Parathyroid adenoma (tissue), 2 donors: ENCODE results near the gene ARHGDIB.
A peak's percentile ranks its signal among the peaks of the same experiment; 100 is the strongest.

Experiments
- H2AFZ ChIP-seq: fragments of 300-600 bp; sonication (generic); one replicate; pipeline ENCODE4 v1.7.0; 2017; ENCODE audit warnings: antibody characterized with exemption, mild to moderate bottlenecking
- H3K27ac ChIP-seq: fragments of 300-600 bp; sonication (generic); one replicate; pipeline ENCODE4 v1.7.0; 2017
- H3K27me3 ChIP-seq: fragments of 300-600 bp; sonication (generic); one replicate; pipeline ENCODE4 v1.7.0; 2017; ENCODE audit warnings: low read length; ENCODE audit not compliant: control insufficient read depth, insufficient read depth
- H3K36me3 ChIP-seq: fragments of 300-600 bp; sonication (generic); one replicate; pipeline ENCODE4 v1.7.0; 2017; ENCODE audit warnings: low read length; ENCODE audit not compliant: control insufficient read depth, insufficient read depth
- H3K4me1 ChIP-seq: fragments of 300-600 bp; sonication (generic); one replicate; pipeline ENCODE4 v1.7.0; 2017; ENCODE audit warnings: control low read depth
- H3K4me2 ChIP-seq: fragments of 300-600 bp; sonication (generic); one replicate; pipeline ENCODE4 v1.7.0; 2017; ENCODE audit warnings: low read length
- H3K4me3 ChIP-seq: fragments of 300-600 bp; sonication (generic); one replicate; pipeline ENCODE4 v1.7.0; 2017; ENCODE audit warnings: low read depth, low read length
- H3K79me2 ChIP-seq: fragments of 300-600 bp; sonication (generic); one replicate; pipeline ENCODE4 v1.7.0; 2017; ENCODE audit warnings: control low read depth
- H3K9ac ChIP-seq: fragments of 300-600 bp; sonication (generic); one replicate; pipeline ENCODE4 v1.7.0; 2017; ENCODE audit warnings: mild to moderate bottlenecking
- H3K9me3 ChIP-seq: fragments of 300-600 bp; sonication (generic); one replicate; pipeline ENCODE4 v1.7.0; 2017; ENCODE audit warnings: low read length; ENCODE audit not compliant: control insufficient read depth
- TF ChIP-seq, protein P1 (sequence below): fragments of 300-600 bp; sonication (generic); IDR thresholded peaks from one replicate; pipeline ENCODE4 v1.7.0; 2017; ENCODE audit warnings: antibody characterized with exemption, mild to moderate bottlenecking
- donor health status: primary hyperparathyroidism.

Gene ARHGDIB

GRCh38 chr12:14913381-14913781 lies 48.0 kb downstream of the ARHGDIB start:
- Histone ChIP-seq H3K4me2 (no peak overlapping the region), H3K9ac (no peak overlapping the region), H3K79me2 (no peaks in the 10 kb centered on the region), H3K4me1 (no peaks in the 10 kb centered on the region), H2AFZ (peak overlapping the region; percentile 25), H3K27ac (no peak overlapping the region), H3K9me3 (no peaks in the 10 kb centered on the region), H3K36me3 (no peaks in the 10 kb centered on the region), H3K4me3 (no peak overlapping the region), H3K27me3 (no peaks in the 10 kb centered on the region)
- TF ChIP-seq, protein P1, sequence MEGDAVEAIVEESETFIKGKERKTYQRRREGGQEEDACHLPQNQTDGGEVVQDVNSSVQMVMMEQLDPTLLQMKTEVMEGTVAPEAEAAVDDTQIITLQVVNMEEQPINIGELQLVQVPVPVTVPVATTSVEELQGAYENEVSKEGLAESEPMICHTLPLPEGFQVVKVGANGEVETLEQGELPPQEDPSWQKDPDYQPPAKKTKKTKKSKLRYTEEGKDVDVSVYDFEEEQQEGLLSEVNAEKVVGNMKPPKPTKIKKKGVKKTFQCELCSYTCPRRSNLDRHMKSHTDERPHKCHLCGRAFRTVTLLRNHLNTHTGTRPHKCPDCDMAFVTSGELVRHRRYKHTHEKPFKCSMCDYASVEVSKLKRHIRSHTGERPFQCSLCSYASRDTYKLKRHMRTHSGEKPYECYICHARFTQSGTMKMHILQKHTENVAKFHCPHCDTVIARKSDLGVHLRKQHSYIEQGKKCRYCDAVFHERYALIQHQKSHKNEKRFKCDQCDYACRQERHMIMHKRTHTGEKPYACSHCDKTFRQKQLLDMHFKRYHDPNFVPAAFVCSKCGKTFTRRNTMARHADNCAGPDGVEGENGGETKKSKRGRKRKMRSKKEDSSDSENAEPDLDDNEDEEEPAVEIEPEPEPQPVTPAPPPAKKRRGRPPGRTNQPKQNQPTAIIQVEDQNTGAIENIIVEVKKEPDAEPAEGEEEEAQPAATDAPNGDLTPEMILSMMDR = no peak

DNA sequence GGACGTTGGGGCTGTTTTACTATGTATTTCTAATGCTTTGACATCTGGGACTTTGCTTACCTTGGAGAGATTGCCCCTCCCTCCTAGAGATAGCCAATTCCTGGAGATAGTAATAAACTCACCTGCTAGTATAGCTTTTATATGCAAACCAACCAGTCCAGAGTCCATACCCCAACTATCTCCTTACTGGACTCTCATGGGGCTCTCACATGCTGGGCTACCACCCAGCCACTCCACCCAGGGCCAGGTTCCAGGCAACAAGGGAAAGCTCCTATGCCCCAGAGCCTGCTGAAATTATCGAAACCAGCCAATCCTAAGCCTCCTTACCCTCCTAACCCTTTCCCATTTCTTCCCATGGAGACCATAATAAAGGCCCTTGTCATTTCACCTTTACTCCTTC lies 50.3 kb downstream of the ARHGDIB start:
- H3K9me3 ChIP-seq = no peaks in the 10 kb centered on the region
- H3K27me3 ChIP-seq = no peaks in the 10 kb centered on the region
- no peak overlapping the region for H3K27ac ChIP-seq
- no peak overlapping the region for H2AFZ ChIP-seq
- TF ChIP-seq, protein P1 = no peak
- no peaks in the 10 kb centered on the region for H3K79me2 ChIP-seq
- no peaks in the 10 kb centered on the region for H3K36me3 ChIP-seq
- H3K4me3 ChIP-seq = no peak overlapping the region
- no peak overlapping the region for H3K4me2 ChIP-seq
- no peak overlapping the region for H3K9ac ChIP-seq
- no peaks in the 10 kb centered on the region for H3K4me1 ChIP-seq

DNA sequence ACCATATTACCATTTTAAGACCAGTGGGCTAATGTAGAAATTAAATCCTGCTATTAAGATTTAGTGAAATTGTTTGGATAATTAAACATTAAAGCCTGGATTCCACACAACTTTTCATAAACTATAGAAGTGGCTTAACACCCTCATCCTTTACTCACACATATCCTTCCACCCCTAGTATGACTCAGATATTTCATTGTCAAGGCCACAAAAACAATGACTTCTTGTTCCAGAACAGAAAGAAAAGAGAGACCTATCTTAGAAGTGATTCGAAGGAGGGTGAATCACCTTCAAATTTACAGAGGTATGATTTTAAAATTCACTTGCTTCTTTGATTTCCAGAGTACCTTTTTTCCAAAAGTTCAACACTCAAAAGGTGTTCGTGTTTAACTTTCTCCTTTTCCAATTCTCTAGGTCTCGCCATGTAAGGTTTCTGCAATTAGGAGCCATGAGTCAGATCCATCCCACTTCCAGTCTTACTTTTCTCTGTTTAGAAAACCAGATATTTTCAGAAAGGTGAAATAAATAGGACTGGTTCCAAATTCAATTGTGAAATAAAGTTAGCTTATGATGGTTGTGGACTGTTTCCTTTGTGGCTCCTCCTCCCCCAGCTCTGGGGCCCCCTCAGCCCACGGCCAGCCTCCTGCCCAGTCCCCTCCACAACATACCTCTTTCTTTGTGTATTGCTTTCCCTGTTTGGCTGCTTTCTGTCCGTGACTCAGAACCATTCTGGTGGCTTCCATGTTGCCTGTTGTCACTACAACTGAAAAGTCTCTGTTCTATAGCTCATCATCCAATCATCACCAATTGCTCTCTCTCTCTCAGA lies 51.1 kb downstream of the ARHGDIB start:
- Histone ChIP-seq H3K4me2 (no peak overlapping the region), H3K4me1 (no peaks in the 10 kb centered on the region), H3K79me2 (no peaks in the 10 kb centered on the region), H3K27me3 (no peaks in the 10 kb centered on the region), H3K9ac (no peak overlapping the region), H3K4me3 (no peak overlapping the region), H3K27ac (no peak overlapping the region), H3K9me3 (no peaks in the 10 kb centered on the region), H3K36me3 (no peaks in the 10 kb centered on the region), H2AFZ (no peak overlapping the region)
- TF ChIP-seq, protein P1 = no peak

GRCh38 chr12:14907953-14908352 lies 53.4 kb downstream of the ARHGDIB start:
- H3K9me3 ChIP-seq = no peaks in the 10 kb centered on the region
- H3K4me2 ChIP-seq = no peak overlapping the region
- H3K9ac ChIP-seq = no peak overlapping the region
- no peaks in the 10 kb centered on the region for H3K27me3 ChIP-seq
- no peak overlapping the region for H2AFZ ChIP-seq
- H3K4me1 ChIP-seq = no peaks in the 10 kb centered on the region
- no peak overlapping the region for H3K4me3 ChIP-seq
- H3K36me3 ChIP-seq = no peaks in the 10 kb centered on the region
- H3K27ac ChIP-seq = no peak overlapping the region
- H3K79me2 ChIP-seq = no peaks in the 10 kb centered on the region
- TF ChIP-seq, protein P1 = no peak

DNA sequence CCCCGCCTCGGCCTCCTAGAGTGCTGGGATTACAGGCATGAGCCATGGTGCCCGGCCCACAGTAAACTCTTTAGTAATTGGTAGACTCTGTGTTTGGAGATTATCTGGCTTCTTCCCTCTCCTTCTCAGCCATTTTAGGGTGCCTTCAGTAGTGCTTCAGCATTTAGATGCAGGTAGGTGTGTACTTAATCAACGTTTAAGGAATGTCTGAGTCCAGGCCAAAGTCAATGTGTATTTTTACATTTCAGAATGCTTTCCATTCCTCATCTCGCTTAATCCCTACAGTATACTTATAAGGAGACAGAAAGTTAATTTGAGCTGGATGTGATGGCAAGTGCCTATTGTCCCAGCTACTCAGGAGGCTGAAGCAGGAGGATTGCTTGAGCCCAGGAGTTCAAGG lies 55.3 kb downstream of the ARHGDIB start:
- H3K27me3 ChIP-seq = no peaks in the 10 kb centered on the region
- no peak overlapping the region for H3K27ac ChIP-seq
- no peaks in the 10 kb centered on the region for H3K36me3 ChIP-seq

More for the DNA sequence above, 55.3 kb downstream of the ARHGDIB start:
- Histone ChIP-seq H3K4me1 (no peaks in the 10 kb centered on the region), H3K4me3 (no peak overlapping the region), H3K9me3 (no peaks in the 10 kb centered on the region), H3K9ac (no peak overlapping the region), H3K4me2 (no peak overlapping the region), H2AFZ (no peak overlapping the region), H3K79me2 (no peaks in the 10 kb centered on the region)
- TF ChIP-seq, protein P1 = no peak
